ENCODE results near the gene MIPOL1. TPM values are rescaled to one million over a fixed set of nuclear protein-coding genes. Genes with fewer than 3 reads are reported as not detected.

The MIPOL1 gene
- total RNA-seq, 1 donor from 2014 or later, result 25.8 TPM

DNA sequence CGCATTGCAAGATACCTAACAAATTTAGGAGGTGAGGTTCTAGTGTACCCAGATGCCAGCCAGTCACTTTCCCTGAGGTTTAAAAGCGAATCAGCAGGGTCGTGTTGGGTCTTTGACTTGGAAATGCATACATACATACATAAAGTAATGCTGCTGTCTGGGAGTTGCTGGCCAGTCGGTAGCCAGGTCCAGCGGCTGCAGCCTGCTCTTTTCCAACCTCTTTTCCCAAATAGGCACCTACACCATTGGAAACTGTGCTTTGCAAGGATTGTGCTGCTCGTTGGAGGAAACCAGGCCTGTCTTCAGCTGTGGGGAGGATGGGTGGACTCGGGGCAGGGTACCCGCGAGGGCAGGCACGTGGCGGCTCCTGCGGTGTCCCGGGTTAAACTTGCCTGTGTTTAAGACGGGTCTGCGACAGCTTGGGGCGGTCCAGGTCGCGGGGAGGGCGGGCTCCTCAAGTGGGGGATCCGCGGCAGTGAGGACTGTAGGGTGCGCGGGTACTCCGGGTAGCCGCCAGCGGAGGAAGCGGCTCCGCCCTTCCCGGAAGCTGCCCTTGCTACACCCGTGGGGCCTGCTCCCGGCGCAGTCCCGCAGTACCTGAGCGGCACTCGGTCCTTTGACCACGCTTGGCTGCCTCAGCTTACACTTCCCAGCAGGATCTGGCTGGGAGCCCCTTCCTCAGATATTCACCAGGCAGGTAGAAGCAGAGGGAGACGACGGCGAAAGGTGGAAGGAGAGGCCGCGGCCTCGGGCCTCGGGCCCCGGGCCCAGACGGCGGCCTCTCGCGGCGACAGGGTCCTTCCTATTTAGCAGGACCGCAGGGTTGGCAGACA lies 400.4 kb downstream of the MIPOL1 start:
- ATAC-seq (no peak), DNase-seq (ENCODE audit: low spot score) (no peak)
- intact Hi-C loops (cut with DNase I), result no loop called here

DNA sequence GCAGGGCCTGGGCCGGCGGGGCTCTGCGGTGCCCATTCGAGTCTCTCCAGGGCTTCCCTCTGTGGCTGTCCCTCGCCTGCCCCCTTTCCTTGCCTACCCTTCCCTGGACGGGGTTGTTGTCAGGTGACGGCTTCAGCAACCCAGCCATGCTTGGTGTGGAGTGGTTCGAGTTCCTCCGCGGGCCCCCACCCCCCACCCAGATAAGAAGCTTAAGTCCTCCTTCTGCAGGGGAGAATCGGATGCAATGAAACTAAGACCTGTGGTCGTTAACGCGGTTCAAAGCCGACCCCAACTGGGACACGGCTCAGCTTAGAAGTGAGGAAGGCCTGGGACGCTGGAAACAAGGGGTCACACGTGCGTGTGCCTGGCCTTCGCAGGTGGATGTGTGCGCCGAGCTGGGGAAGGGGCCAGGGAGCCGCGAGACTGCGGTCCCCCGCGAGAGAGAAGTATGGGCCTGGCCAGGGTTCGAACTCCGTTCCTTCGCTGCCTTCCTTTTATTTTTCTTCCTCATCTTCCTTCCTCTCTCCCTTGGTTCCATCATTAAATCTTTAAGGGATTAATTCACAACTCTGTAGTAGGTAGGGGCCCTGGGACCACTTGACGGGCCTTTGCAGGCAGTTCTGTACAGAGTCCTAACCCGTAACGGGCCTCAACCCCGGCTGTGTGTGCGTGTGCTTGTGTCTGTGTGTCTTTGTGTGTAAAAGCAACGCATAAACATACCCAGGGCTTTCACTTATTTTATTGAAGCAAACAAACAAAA lies 401.2 kb downstream of the MIPOL1 start:
- no peak for ATAC-seq
- intact Hi-C loops (cut with DNase I), result no loop called here
- DNase-seq (ENCODE audit: low spot score), result no peak

DNA sequence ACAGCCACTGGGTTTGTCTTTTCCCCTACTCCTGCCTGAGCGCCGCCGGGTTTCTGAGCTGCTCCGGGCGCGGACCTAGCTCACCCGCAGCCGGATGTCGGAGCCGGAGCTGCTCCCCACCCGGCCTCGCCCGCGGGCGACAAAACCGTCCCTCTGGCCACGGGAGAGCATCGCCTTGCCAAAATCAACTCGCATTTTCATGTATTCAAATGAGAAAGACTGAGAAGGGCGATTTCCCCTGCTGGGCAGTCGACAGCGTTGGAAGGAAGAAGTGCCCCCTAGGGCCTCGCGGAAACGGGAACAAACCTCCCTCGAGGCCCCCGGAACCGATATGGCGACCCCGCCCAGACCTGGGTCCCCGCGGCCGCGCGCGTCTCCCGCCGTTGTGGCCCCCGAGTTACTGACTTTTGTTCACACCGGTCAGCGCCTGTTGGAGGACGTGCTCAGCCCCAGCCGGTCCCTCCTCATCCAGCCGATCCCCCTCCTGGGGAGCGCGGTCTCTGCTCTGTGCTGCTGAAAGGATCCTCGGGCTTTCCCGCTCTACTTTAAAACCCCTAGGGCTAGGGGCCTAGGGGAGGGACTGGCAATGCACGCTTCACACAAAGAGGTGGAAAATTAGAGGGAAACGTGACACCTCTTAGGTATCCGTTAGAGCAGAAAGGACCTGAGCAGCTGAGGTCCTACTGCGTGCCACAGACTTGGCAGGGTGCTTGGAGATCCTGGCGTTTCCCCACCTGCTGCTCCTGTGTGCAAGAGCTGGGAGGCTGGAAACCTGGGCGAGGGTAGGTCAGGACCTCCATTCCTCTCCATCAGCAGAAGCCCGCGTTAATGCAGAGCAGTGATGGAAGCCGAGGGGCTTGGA lies 402.0 kb downstream of the MIPOL1 start:
- peak; percentile 53 for DNase-seq (ENCODE audit: low spot score)
- intact Hi-C loops (cut with DNase I), result no loop called here
- no peak for ATAC-seq

DNA sequence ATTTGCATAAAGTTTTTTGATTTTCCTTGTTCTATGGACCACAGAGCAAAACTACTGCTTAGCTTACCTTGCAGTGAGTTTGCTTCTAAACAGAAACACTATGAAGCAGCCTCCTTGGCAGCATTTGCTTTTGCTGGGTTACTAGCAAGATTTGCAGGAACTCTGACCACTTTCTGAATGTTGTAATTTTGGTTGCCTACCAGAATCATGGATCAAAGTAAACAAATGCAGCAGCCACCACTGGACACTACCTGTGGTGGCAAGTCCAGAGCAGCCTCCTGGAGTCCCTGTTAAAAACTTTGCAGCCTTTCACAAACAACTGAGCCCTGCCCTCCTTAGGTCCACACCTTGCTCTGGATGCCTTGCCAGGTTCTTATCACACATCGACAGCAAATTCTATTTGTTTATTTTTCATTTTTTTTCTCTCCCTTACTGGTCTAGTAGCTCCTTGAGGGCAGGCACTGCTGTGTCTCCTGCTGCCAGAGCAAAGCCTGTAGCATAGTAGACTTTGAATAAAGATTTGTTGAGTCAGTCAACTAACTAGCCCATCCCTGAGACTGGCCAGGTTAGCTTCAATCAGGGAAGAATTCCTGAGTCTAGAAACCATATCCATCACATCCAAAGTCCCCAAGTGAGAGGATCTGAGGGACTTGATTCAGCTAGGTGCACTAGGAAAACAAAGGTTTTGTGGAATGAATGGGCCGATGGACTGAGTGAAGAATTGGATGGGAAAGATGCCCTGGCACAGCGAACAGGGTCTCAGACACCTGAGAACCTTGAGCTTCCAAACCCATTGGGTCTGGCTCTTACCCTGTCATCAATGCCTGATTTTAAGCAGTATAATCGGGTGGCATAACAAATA lies 403.4 kb downstream of the MIPOL1 start:
- intact Hi-C loops (cut with DNase I), result no loop called here
- ATAC-seq, result no peak

DNA sequence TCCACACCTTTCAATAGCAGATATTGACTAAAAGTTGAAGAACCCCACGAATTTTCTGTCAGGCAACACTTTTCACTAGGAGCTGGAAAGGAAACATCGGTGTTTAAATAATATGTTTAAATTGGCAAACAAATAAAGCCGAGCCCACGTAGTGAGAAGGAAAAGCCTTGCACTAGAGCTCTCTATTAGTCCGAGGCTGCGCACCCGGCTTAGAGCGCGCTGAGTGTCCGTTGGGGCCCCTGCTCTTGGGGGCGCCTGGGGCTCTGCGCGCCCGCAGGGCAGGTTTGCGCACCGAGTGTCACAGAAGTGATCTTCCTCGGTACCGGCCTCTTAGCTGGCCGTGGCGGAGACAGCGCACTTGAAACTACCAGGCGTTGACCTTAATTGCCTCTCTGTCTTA lies 404.1 kb downstream of the MIPOL1 start:
- intact Hi-C loops (cut with DNase I), result no loop called here
- no peak for ATAC-seq
- DNase-seq (ENCODE audit: low spot score), result no peak

More for the DNA sequence above, 403.4 kb downstream of the MIPOL1 start:
- no peak for DNase-seq (ENCODE audit: low spot score)

Other genes with a start within 250 kb of the MIPOL1 start
- gene SLC25A21, start 25.3 kb upstream of the MIPOL1 start, total RNA-seq, result 1.4 TPM